Measurements from ENCODE around the gene TACR1. TPM values are rescaled to one million over a fixed set of nuclear protein-coding genes. Genes with fewer than 3 reads are reported as not detected.

TACR1 gene
- total RNA-seq, 2 donors from 2014 or later = 2.7 to 4.2 TPM

- TF ChIP-seq POLR2A (IDR thresholded peaks at IDR 0.05) = no peak
- TF ChIP-seq CTCF (IDR thresholded peaks at IDR 0.05) = no peak
- TF ChIP-seq POLR2AphosphoS5 (IDR thresholded peaks at IDR 0.05) = no peak
- Histone ChIP-seq H3K36me3 (no peaks in the 10 kb centered on the region), H3K27me3 (replicated peaks; ENCODE audit: insufficient read depth) (no peaks in the 10 kb centered on the region), H3K9me3 (no peaks in the 10 kb centered on the region), H3K27ac (no peak overlapping the region), H3K4me3 (no peak overlapping the region), H3K4me1 (replicated peaks) (no peaks in the 10 kb centered on the region)
- no peak for DNase-seq (ENCODE audit: low spot score)
- intact Hi-C loops (cut with DNase I) = no loop called here
- WGBS = 80% methylated on average over 2 of the region's 2 CpGs
Measured at GRCh38 chr2:75003276-75003675, 196.0 kb downstream of the TACR1 start.

- no peaks in the 10 kb centered on the region for H3K36me3 ChIP-seq
- intact Hi-C loops (cut with DNase I) = no loop called here
- WGBS = 61% methylated on average over 3 of the region's 3 CpGs
- no peaks in the 10 kb centered on the region for H3K9me3 ChIP-seq
- H3K4me1 ChIP-seq (replicated peaks) = no peaks in the 10 kb centered on the region
- H3K27ac ChIP-seq = no peak overlapping the region
- H3K27me3 ChIP-seq (replicated peaks; ENCODE audit: insufficient read depth) = no peaks in the 10 kb centered on the region
- no peak for TF ChIP-seq POLR2A (IDR thresholded peaks at IDR 0.05)
- no peak for TF ChIP-seq POLR2AphosphoS5 (IDR thresholded peaks at IDR 0.05)
- no peak for TF ChIP-seq CTCF (IDR thresholded peaks at IDR 0.05)
- H3K4me3 ChIP-seq = no peak overlapping the region
- no peak for DNase-seq (ENCODE audit: low spot score)
Measured at GRCh38 chr2:75002007-75002406, 197.3 kb downstream of the TACR1 start.

- H3K27ac ChIP-seq = no peak overlapping the region
- no peak for TF ChIP-seq POLR2A (IDR thresholded peaks at IDR 0.05)
- no peak for TF ChIP-seq CTCF (IDR thresholded peaks at IDR 0.05)
- no peak for TF ChIP-seq POLR2AphosphoS5 (IDR thresholded peaks at IDR 0.05)
- no peaks in the 10 kb centered on the region for H3K4me1 ChIP-seq (replicated peaks)
- H3K4me3 ChIP-seq = no peak overlapping the region
- H3K9me3 ChIP-seq = no peaks in the 10 kb centered on the region
- WGBS = 91% methylated on average over 5 of the region's 5 CpGs
- intact Hi-C loops (cut with DNase I) = no loop called here
- no peak for DNase-seq (ENCODE audit: low spot score)
- no peaks in the 10 kb centered on the region for H3K36me3 ChIP-seq
- H3K27me3 ChIP-seq (replicated peaks; ENCODE audit: insufficient read depth) = no peaks in the 10 kb centered on the region
Measured at GRCh38 chr2:74999468-74999867, 199.9 kb downstream of the TACR1 start.

Small RNA genes within 50 kb of the gene (microRNA-seq; reads per million reads assigned to microRNA genes)
- gene MIR5000 = not detected

Small RNA genes within 50 kb of the gene (small RNA-seq; reads per million reads assigned to genes)
- gene MIR5000 = 0.20 to 1.0 reads per million in 2 donors

Other genes starting within 250 kb of the TACR1 start
- 10 to 100 TPM; 17.2 to 21.9 TPM for gene POLE4, start 240.9 kb downstream of the TACR1 start, total RNA-seq